Measurements from ENCODE around the gene TNS3. TPM values are rescaled to one million over a fixed set of nuclear protein-coding genes. Genes with fewer than 3 reads are reported as not detected.

The TNS3 gene
- total and polyA plus RNA-seq, 2 of the 13 experiments (the other 11 are each of a cell fraction or from before 2014, with no cell fraction given), result 52.9 to 55.7 TPM

DNA sequence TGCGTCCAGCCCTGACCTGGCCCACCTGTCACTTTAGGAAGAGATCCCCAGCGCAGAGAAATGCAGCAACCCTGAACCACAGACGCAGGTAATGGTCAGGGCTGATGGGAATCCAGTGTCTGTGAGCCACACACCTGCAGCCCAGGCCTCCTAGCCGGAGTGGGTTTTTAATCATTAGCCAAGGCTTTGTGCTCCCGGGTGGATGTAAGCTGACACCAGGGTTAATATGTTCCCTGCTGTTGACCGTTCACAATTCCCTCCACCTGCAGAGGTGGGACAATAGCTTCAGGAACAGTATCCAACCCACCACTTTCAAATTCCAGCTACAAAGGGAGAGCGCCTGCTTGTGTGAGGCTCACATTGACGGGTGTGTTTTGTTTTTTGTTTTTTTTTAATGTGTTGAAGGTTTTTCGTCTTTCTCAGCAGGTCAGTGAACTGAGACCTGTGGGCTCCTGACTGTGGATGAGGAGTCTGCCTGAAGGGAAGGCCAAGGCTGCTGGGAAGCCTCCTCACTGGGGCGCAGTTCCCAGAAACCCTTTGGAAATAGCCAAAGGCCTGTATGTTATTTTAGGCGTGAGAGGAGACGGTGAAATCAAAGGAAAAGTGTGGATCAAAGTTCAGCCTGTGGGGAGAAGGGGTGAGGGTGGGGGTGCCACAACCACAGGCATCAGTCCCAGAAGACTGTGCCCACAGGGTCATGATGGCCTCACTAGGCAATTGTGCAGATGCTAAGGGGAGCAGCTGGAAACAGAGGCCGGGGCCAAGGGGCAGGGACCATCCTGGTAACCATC is 111.1 kb downstream of the TNS3 start (continued):
- TF ChIP-seq ARNTL (CRISPR knock-in tag; IDR thresholded peaks at IDR 0.05) (peak; percentile 70; the same call in 1 of the 2 replicates), SIN3A (IDR thresholded peaks at IDR 0.05; ENCODE audit: borderline replicate concordance, low read depth, low read length) (peak; percentile 66; the same call in 1 of the 2 replicates), DMAP1 (CRISPR knock-in tag; IDR thresholded peaks at IDR 0.05) (peak; percentile 60; the same call in 1 of the 2 replicates), IRX3 (CRISPR knock-in tag; IDR thresholded peaks at IDR 0.05; ENCODE audit: borderline replicate concordance, low read depth) (no peak), NR2F2 (IDR thresholded peaks at IDR 0.05; ENCODE audit: borderline replicate concordance, low read depth) (peak; percentile 46; the same call in 1 of the 2 replicates), SALL1 (CRISPR knock-in tag; IDR thresholded peaks at IDR 0.05) (peak; percentile 50), PLRG1 (conservative IDR thresholded peaks at IDR 0.05) (no peak), SAP130 (CRISPR knock-in tag; IDR thresholded peaks at IDR 0.05; ENCODE audit: low read depth) (peak; percentile 81), ZBTB33 (CRISPR knock-in tag; IDR thresholded peaks at IDR 0.05) (0 out of 2 replicates have a peak, but pooled peaks have one; percentile 1), ARHGAP35 (CRISPR knock-in tag; IDR thresholded peaks at IDR 0.05; ENCODE audit: borderline replicate concordance) (0 out of 2 replicates have a peak, but pooled peaks have one; percentile 14), ARID2 (CRISPR knock-in tag; IDR thresholded peaks at IDR 0.05; ENCODE audit: borderline replicate concordance) (peak; percentile 65; the same call in 1 of the 2 replicates), RAD51 (IDR thresholded peaks at IDR 0.05; ENCODE audit: borderline replicate concordance) (no peak), RARG (CRISPR knock-in tag; IDR thresholded peaks at IDR 0.05; ENCODE audit: low read depth) (no peak), SRSF1 (optimal IDR thresholded peaks at IDR 0.05; ENCODE audit: low read depth, low read length) (no peak), POLR2AphosphoS5 (IDR thresholded peaks at IDR 0.05; ENCODE audit: low read depth, low read length) (peak; percentile 40; the same call in 1 of the 2 replicates)
- TF ChIP-seq, protein P1, sequence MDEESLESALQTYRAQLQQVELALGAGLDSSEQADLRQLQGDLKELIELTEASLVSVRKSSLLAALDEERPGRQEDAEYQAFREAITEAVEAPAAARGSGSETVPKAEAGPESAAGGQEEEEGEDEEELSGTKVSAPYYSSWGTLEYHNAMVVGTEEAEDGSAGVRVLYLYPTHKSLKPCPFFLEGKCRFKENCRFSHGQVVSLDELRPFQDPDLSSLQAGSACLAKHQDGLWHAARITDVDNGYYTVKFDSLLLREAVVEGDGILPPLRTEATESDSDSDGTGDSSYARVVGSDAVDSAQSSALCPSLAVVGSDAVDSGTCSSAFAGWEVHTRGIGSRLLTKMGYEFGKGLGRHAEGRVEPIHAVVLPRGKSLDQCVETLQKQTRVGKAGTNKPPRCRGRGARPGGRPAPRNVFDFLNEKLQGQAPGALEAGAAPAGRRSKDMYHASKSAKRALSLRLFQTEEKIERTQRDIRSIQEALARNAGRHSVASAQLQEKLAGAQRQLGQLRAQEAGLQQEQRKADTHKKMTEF (CRISPR knock-in tag; IDR thresholded peaks at IDR 0.05), result peak; percentile 87; the same call in 1 of the 2 replicates
- TF ChIP-seq, protein P2, sequence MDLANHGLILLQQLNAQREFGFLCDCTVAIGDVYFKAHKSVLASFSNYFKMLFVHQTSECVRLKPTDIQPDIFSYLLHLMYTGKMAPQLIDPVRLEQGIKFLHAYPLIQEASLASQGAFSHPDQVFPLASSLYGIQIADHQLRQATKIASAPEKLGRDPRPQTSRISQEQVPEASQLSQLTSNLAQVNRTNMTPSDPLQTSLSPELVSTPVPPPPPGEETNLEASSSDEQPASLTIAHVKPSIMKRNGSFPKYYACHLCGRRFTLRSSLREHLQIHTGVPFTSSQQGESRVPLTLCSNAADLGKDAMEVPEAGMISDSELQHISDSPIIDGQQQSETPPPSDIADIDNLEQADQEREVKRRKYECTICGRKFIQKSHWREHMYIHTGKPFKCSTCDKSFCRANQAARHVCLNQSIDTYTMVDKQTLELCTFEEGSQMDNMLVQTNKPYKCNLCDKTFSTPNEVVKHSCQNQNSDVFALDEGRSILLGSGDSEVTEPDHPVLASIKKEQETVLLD (CRISPR knock-in tag; IDR thresholded peaks at IDR 0.05; ENCODE audit: low read depth), result no peak; the same call in 1 of the 2 replicates
- TF ChIP-seq, protein P3, sequence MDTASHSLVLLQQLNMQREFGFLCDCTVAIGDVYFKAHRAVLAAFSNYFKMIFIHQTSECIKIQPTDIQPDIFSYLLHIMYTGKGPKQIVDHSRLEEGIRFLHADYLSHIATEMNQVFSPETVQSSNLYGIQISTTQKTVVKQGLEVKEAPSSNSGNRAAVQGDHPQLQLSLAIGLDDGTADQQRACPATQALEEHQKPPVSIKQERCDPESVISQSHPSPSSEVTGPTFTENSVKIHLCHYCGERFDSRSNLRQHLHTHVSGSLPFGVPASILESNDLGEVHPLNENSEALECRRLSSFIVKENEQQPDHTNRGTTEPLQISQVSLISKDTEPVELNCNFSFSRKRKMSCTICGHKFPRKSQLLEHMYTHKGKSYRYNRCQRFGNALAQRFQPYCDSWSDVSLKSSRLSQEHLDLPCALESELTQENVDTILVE (CRISPR knock-in tag; IDR thresholded peaks at IDR 0.05), result peak; percentile 25; the same call in 1 of the 2 replicates
- TF ChIP-seq, protein P4, sequence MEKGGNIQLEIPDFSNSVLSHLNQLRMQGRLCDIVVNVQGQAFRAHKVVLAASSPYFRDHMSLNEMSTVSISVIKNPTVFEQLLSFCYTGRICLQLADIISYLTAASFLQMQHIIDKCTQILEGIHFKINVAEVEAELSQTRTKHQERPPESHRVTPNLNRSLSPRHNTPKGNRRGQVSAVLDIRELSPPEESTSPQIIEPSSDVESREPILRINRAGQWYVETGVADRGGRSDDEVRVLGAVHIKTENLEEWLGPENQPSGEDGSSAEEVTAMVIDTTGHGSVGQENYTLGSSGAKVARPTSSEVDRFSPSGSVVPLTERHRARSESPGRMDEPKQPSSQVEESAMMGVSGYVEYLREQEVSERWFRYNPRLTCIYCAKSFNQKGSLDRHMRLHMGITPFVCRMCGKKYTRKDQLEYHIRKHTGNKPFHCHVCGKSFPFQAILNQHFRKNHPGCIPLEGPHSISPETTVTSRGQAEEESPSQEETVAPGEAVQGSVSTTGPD (CRISPR knock-in tag; IDR thresholded peaks at IDR 0.05), result no peak

All from HepG2 (cell line).